Stimulated activated CD8-positive, alpha-beta memory T cell treated with anti-CD3 and anti-CD28 coated beads, Interleukin-12 subunit alpha, Interleukin-12 subunit beta, amount 100 ng/mL, for 24 hours (primary cell): ENCODE measurements around the gene TRIM15.
"Not testable (repeated sequence)": the region's sequence is repeated elsewhere in the genome, so short reads cannot be mapped to it uniquely, and the experiment has no call there.

Source experiments
- DNase-seq: peaks from one replicate; pipeline ENCODE4 v3.0.0-alpha.2; 2020; ENCODE audit errors: extremely low read depth

The TRIM15 gene

DNA sequence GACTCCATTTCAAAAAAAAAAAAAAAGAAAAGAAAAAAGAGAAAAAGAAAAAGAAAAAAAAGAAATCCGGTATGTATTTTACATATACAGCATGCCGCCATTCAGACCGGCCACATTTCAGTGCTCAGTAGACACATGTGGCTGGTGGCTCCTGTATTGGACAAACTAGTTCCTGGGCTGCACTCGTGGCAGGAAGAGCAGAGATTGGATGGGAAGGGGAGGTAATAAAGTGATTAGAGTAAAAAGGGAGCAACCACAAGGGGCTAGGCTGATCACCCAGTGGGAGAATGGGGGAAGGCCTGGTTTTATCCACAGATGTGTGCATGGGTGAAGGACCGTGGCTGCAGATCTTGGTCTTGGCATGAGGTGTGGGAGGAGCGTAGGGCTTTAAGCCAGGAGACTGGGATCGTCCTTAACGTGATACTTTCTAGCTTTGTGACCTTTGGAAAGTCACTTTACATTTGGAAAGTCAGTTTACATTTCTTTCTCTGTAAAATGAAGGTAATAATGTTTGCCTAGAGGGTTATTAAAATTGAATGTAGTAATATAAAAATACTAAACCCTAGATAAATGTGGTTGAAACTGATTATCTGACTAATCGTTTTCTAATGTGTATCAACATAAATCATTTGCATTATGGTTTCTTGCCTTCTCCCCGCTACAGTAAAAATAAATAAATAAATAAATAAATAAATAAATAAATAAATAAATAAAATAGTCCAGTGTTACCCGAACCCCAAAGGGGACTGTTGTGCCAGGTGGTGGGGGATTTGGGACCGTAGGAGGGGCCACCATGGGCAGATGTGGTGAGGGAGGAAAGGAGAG is 869 bp upstream of the TRIM15 start:
- no peak for DNase-seq

DNA sequence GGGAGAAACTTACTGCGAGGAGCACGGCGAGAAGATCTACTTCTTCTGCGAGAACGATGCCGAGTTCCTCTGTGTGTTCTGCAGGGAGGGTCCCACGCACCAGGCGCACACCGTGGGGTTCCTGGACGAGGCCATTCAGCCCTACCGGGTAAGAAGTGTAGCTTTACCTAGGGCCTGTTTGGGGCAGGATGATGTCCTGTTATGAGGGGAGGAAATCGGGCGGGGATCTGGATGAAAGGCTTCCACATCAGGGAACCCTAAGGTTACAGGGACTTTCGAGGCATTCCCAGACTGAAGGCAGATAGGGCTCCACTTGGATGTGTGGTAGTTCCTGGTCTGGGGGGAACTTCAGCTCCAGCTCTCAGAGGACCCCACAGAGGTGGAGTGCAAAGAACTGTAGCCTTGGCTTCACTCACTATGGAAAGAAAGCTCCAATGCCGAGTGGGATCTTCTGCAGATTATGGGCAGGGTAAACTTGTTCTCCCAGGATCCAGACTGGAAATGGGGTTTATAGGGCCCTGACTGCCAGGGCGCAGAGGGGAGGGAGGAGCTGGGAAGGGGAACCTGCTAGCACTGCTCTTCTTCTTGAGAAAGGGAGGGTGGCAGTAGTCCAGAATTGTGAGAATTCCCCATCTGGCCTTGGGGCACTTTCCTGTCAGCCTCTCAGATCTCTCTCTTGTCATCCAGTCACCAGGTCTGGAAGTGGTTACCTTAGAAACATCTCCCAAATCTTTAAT is 740 bp downstream of the TRIM15 start:
- no peak for DNase-seq

DNA sequence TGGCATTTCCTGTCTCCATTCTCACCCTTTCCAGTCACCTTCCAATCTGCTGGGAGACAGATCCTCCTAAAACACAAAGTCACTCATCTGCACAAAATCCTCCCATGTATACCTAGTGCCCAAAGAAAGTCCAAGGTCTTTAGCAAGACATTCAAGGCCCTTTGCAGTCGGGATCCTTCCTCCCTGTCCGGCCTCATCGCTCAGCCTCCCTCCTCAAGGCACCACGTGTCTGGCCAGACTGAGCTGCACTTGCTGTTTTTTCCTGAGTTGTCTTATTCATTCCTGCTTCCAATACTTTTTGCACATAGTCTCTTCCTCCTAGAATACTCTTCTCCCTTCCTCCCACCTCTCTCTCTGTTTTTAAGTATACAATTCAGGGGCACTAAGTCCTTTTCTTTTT is 1.4 kb downstream of the TRIM15 start:
- no peak for DNase-seq

DNA sequence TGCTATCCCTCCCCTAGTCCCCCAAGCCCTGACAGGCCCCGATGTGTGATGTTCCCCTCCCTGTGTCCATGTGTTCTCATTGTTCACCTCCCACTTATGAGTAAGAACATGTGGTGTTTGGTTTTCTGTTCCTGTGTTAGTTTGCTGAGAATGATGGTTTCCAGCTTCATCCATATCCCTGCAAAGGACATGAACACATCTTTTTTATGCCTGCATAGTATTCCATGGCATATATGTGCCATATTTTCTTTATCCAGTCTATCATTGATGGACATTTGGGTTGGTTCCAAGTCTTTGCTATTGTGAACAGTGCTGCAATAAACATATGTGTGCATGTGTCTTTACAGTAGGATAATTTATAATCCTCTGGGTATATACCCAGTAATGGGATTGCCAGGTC is 1.9 kb downstream of the TRIM15 start:
- not testable (repeated sequence) for DNase-seq

DNA sequence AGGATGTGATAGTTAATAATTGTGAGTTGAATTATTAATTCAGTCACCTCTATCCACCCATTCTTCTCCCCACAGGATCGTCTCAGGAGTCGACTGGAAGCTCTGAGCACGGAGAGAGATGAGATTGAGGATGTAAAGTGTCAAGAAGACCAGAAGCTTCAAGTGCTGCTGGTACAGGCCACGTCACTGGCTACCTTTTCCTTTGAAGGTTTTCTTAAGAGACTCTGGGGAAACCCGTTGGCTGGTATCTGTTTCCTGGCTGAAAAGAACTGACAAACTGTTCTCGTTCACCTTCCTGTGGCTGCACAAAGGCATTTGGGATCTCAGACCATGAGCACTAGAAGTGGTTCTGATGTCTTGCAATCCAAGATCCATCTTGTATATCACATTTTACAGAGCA is 3.8 kb downstream of the TRIM15 start:
- DNase-seq: no peak

DNA sequence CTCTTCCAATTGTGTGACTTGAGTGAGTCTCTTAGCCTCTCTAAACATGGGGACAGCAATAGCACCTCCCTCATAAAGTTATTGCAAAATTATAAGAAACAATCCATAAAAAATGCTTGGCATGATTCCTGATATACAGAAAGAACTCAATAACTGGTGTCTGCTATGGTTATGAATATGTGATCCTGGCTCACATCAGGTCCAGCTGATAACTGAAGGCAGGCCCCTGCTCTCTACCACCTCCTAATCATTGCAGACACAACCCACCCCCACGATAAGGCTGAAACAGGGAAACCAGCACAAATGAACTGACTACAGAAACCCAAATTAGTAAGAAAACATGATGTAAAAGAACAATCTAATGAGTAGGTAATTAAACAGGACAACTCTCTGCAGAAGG is 5.4 kb downstream of the TRIM15 start:
- DNase-seq: no peak

DNA sequence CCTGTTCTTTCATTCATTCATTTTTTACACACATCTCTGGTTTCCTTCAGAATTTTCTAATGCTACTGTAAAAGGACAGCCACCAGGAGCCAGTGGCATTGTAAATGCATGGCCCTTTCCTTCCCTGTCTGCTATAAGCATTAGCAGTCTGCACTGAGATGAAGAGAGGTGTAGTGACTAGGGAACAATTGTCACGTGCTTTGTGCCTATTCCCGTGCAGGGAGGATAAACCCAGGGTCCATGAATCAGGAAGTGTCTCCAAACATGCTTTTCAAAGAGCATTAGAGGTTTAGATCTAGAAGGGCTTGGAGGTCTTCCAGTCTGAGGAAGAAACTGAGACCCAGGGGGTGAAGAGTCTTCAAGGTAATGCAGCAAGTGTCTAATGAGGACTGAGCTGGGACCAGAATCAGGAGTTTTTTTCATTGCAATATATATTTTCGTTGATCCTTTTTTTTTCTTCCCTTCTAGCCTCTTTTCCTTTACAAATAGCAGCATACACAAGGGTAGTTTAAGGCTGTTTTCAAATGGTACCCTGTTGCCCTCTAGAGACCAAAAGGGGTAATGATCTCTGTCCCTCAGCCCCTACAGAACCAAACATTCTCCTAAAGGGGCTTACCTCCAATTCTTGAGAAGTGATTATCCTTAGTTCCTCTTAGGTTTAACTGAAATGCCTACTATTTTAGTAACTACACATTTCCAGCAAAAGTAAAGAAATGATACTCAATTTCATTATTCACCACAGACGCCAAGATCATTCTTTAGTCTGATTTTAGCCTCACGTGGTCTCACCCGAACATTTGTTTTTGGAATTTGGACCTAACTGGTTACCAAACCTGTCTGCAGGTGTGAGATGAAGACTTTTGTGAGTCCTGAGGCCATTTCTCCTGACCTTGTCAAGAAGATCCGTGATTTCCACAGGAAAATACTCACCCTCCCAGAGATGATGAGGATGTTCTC is 6.6 kb downstream of the TRIM15 start:
- DNase-seq: no peak

DNA sequence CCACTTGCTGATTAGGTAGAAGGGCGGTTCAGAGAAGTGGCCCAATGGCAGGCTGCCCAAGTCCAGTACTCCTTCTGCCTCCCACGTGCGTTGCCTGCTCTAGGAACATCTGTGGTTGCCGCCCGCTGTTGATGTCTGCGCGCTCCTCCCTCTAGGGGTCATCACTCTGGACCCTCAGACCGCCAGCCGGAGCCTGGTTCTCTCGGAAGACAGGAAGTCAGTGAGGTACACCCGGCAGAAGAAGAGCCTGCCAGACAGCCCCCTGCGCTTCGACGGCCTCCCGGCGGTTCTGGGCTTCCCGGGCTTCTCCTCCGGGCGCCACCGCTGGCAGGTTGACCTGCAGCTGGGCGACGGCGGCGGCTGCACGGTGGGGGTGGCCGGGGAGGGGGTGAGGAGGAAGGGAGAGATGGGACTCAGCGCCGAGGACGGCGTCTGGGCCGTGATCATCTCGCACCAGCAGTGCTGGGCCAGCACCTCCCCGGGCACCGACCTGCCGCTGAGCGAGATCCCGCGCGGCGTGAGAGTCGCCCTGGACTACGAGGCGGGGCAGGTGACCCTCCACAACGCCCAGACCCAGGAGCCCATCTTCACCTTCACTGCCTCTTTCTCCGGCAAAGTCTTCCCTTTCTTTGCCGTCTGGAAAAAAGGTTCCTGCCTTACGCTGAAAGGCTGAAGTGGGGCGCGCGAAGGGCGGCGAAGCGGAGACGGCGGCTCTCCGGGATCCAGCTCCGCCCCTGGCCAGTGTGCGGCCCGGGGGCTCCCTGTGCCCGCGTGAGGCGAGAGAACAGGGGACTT is 8.5 kb downstream of the TRIM15 start:
- DNase-seq: no peak

DNA sequence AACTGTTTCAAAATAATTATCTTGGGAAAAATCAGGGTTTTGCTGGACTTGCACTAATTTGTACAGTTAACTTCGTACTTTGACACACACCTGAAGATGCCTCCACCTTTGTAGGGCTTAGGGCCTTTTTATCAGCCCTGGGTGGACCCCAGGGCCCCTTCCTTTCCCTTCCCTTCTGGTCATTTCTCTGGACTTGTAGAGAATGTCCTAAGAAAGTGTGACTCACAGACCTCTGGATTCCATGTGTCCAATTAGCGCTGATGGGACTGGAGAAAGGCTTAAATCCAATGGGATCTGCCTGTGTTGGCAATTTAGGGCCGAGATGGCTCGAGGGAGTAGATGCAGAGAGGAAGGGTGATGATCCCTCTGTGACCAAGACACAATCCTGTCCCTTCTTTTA is 9.3 kb downstream of the TRIM15 start:
- DNase-seq: no peak

DNA sequence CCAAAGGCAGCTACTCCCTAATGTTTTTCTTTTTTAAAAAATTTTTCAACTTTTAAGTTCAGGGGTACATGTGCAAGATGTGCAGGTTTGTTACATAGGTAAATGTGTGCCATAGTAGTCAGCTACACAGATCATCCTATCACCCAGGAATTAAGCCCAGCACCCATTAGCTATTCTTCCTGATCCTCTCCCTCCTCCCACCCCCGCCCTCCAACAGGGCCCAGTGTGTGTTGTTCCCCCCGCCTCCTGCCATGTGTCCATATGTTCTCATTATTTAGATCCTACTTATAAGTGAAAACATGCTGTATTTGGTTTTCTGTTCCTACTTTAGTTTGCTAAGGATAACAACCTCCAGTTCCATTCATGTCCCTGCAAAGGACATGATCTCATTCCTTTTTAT is 12.4 kb downstream of the TRIM15 start:
- no peak for DNase-seq

DNA sequence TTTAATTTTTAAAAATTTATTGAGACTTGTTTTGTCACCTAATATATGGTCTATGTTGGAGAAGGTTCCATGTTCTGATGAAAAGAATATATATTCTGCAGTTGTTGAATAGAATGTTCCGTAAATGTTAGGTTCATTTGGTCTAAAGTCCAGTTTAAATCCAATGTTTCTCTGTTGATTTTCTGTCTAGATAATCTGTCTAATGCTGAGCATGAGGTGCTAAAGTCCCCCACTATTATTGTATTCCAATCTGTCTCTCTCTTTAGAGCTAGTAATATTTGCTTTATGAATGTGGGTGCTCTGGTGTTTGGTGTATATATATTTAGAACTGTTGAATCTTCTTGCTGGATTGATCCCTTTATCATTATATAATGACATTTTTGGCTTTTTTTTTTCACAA is 15.5 kb downstream of the TRIM15 start:
- DNase-seq: no peak

DNA sequence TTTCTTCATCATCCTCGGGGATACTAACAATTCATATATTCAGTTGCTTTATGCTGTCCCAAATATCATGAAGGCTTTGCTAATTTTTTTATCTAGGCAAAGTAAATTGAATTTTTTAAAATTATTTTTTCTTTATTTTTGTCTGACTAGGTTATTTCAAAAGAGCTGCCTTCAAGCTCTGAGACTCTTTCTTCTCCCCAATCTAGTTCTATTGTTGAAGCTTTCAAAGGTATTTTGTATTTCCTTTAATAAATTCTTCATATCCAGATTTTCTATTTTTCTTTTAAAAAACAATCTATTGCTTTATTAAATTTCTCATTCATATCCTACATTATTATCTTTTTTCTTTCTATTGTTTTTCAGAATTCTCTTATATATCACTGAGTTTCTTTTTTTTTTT is 16.8 kb downstream of the TRIM15 start:
- no peak for DNase-seq

DNA sequence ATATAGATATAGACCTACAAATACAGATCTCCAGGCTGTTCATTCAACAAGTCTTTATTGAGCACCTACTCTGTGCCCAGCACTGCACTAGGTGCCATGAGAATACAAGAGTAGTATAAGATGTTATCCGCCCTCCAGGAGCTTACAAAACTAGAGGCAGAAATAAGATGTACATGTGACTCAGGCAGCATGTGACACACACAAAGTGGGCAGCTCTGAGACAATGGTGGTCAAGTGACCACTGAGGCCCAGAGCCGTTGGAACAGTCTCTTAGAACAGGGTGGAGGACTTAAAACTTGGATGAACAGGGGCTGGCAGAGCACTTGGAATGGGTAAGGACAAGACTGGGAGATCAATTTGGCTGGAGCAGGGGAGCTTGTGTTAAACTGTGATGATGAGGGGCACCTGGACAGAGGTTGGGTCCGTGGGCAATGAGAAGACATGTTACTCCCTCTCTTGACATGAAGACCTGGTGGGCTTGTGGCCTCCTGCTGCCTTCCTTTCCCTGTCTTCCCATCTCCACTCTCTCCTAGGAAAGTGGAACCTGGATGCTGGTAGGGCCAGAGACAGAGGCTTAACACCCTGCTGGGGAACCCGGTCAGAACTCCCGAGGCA is 21.2 kb downstream of the TRIM15 start:
- DNase-seq: no peak

DNA sequence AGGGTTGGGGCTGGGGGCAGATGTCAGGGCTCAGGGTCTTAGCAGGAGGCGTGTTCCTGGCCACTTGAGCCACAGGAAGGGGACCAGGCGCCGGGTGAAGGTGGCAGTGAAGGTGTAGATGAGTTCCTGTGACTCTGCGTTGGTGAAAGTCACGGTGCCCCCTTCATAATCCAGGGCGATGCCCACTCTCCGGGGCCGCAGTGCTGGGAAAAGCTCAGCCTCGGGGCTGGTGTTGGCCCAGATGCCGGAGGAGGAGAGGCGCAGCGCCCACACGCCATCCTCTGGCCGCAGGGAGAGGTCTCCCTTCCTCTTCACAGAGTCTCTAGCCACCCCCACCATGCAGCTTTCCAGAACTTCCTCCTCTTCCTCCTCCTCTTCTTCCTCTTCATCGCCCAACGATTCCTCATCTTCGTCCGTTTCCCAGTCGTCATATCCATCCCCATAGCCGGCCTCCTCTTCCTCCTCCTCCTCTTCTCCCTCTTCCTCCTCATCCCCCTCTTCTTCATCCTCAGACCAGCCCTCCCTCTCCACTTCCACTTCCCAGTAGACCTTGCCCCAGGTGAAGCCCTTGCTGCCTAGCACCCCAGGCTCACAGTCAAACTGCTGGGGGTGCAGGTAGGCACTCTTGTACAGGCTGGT is 22.6 kb downstream of the TRIM15 start:
- no peak for DNase-seq

DNA sequence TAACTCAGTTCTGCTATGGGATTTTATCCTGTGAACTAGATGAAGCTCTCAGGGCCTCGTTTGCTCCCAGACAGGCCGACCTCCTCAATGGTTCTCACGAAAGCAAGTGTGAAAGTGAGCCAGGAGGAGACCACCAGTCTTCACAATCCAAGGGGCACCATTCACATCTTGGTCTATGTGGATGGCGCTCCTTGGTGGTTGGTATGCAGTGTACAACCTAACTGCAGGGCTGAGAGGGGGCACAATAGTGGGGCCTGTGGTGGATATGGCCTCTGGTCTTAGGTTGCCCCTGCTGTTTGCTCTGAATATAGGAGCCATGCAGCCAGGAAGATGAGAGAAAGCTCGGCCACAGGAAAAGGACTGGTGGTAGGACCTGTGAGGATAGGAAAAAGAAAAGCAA is 25.2 kb downstream of the TRIM15 start:
- DNase-seq: no peak

DNA sequence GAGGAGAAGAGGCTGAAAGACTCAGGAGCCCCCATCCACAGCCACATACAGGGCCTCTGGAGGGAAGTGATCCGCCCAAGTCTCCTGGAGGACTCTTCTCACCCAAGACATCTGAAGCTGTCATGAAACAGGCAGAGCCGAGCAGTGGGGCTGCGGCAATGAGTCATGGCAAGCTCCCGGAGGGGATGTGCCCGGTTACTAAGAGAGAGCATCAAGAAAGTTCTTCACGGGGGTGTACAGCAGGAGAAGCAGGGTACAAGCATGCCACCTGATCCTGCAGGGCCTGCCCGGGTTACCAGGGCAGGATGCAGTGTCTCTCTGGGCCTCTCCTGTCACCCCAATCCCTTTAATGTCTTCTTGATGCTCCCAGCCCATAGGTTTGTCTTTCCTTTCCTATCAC is 28.7 kb downstream of the TRIM15 start:
- DNase-seq: no peak

DNA sequence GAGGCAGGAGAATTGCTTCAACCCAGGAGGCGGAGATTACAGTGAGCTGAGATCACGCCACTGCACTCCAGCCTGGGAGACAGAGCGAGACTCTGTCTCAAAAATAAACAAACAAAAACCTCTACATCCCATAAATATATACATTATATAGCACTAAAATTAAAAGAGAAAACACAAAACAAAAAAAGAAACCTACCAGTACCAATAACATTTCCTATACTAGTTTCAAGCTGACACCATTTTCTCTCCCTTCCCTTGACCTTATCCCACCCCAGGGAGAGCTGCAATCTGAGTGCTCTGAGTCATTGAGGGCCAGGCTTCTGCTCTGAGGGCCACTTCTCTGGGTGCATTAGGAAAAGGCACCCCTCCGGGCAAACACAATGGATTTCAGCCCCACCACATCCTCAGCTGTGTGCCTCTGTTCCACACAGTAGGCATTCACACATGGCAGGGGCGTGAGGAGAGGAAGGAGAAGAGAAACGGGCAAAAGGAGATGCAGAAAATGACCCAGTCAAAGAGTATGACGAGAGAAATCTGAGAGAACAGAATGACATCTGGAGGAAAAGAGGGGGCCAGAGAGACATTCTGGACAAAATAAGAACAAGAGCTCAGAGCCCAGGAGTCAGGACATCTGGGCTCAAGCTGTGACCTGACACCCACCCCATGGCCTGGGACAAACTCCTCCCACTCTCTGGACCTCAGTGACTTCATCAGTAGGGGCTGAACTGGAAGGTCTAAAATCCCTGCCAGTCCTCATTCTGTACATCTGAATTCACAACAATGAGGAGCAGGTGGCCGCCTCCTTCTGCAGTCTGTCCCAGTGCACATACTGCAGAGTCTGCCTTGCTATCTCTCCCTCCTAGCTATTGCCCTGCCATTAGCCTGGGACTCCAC is 31.7 kb downstream of the TRIM15 start:
- no peak for DNase-seq

DNA sequence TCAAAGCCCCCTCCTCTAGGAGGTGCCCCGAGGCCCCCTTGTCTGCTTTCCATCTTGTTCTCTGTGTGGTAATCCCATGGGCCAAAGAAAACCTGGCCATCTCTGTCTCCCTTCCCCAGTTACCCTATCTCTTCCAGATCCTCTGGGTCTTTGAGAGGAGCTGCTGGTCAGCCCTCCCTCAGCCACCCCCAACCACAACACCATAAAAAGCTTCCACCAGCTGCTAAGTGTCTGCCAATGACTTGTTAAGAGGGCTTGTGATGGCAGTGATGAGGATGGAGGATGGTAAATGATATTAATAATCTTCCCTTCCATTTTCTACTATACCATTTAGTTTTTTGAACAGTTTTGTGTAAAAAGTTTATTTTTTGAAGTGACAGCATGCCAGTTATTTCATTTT is 32.6 kb downstream of the TRIM15 start:
- no peak for DNase-seq

DNA sequence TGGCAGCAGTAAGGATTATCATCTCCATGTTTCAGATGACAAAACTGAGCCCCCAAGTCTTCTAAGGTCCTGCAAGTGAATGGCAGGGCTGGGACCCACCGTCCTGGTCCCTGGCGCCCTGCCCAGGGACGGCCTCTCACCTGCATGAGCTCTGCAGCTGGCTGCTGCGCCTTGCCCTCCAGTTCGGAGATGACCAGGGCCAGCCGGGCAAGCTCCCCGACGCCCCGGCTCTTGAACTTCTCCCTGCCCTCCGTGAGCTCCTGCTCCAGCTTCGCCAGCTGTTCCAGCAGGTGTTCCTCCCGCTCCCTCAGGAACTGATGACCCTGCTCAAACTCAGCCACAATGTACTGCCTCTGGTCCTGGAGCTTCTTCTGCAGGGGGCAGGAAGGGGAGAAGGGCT is 33.0 kb downstream of the TRIM15 start:
- DNase-seq: no peak
